A673 (cell line): Measurements from ENCODE around the gene ALPK3.

Source experiments
- EZH2 ChIP-seq: fragments of 200-600 bp; sonication (generic); IDR thresholded peaks from 2 replicates; pipeline ENCODE4 v1.6.1; 2017; ENCODE audit warnings: borderline replicate concordance, low read depth, mild to moderate bottlenecking, mixed read lengths, antibody characterized with exemption, low read length; ENCODE audit not compliant: poor library complexity, severe bottlenecking
- TF ChIP-seq, protein P1 (sequence below): fragments of 300-800, 200-600 bp; sonication (generic); conservative IDR thresholded peaks from 2 replicates; pipeline ENCODE4 v1.5.1; 2017; ENCODE audit warnings: low read depth, mild to moderate bottlenecking, antibody characterized with exemption, low read length, moderate library complexity, mixed read lengths

DNA sequence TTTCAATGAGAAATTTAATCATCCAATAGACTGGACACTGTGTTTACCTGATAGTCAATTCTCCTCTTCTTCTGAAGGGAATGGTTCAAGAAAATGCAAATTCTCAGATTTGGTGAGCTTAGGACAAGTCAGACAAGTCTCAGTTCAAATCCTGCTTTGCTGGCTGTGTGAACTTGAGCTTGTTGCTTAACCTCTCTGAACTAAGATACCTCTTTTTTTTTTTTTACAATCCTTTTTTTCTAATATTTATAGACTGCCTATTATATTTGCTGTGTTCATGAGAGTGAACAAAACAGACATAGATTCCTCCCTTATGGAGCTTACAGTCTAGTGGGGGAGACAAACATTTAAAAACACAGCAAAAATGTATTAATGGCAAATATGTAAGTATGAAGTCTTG, 59.1 kb downstream of the ALPK3 start:
- no peak for TF ChIP-seq EZH2
- TF ChIP-seq, protein P1, sequence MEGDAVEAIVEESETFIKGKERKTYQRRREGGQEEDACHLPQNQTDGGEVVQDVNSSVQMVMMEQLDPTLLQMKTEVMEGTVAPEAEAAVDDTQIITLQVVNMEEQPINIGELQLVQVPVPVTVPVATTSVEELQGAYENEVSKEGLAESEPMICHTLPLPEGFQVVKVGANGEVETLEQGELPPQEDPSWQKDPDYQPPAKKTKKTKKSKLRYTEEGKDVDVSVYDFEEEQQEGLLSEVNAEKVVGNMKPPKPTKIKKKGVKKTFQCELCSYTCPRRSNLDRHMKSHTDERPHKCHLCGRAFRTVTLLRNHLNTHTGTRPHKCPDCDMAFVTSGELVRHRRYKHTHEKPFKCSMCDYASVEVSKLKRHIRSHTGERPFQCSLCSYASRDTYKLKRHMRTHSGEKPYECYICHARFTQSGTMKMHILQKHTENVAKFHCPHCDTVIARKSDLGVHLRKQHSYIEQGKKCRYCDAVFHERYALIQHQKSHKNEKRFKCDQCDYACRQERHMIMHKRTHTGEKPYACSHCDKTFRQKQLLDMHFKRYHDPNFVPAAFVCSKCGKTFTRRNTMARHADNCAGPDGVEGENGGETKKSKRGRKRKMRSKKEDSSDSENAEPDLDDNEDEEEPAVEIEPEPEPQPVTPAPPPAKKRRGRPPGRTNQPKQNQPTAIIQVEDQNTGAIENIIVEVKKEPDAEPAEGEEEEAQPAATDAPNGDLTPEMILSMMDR, result no peak
